ENCODE results near the gene FGF19. TPM values are rescaled to one million over a fixed set of nuclear protein-coding genes. Genes with fewer than 3 reads are reported as not detected.

The FGF19 gene, protein sequence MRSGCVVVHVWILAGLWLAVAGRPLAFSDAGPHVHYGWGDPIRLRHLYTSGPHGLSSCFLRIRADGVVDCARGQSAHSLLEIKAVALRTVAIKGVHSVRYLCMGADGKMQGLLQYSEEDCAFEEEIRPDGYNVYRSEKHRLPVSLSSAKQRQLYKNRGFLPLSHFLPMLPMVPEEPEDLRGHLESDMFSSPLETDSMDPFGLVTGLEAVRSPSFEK
- total RNA-seq (not detected), polyA plus RNA-seq (ENCODE audit: insufficient read length in 6 of 6) (under 1 TPM in 2 of 6 donors, not detected in 4; 0.06 to 0.08 TPM)
- long read RNA-seq, donor 1: 0 reads
- long read RNA-seq, donor 2: 0 reads
- long read RNA-seq, donor 3: 0 reads
- long read RNA-seq, donor 4: 0 reads
- long read RNA-seq, donor 5: 0 reads
- long read RNA-seq, donor 6: 0 reads
- long read RNA-seq, donor 7: 0 reads
- long read RNA-seq, donor 8: 0 reads
- long read RNA-seq, donor 9: 0 reads
- long read RNA-seq, donor 10: 0 reads
- long read RNA-seq, donor 11: 0 reads
- long read RNA-seq, donor 12: 0 reads

DNA sequence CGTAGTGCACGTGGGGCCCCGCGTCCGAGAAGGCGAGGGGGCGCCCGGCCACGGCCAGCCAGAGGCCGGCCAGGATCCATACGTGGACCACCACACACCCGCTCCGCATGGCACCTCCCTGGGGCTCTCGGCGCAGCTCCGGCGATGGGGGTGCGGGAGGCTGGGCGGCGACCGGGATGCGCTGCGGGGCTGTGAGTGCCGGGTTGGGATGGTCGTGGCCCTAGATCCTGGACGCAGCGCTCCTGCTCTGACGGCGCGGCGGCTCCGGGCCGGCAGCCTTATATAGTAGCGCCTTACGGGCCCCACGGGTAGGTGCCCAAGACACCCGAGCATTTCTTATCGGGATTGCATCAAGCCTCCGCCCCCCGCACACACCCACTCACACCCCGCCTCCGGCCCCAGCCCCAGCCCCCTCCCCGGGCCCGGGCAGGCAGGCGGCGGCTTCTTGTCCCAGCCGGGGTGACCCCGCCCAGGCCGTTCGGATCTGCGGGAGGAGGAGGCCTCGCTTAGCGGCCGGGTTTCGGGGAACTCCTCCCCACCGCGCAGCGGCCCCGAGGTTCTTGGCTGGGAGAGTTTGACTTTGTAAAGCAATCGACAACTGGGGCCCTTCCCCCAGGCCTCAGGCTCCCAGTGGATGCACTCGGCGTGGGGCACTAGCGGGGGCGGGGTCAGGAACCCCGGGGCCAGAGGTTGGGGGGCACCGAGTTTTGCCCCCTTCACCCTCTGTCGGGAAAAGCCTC is at the start of gene FGF19:
TSS of gene FGF19 (minus strand) at position 255 of the 740 bp plus-strand sequence. CDS start at position 109, 146 bp downstream.
- H3K27me3 ChIP-seq: peaks cover 65 to 96% of the 10 kb centered on the region in 2 donors
- H3K27ac ChIP-seq: no peak within 1 kb of the TSS
- intact Hi-C loops (cut with DNase I): no loop called here
- ATAC-seq (no peak), DNase-seq (no peak)
- no peak within 1 kb of the TSS for H3K4me3 ChIP-seq
- H3K36me3 ChIP-seq: no peaks in the 10 kb centered on the region
- no peak for TF ChIP-seq CTCF (IDR thresholded peaks at IDR 0.05)
- peaks cover 4 to 20% of the 10 kb centered on the region in 2 donors for H3K4me1 ChIP-seq
- no peaks in the 10 kb centered on the region for H3K9me3 ChIP-seq

GRCh38 chr11:69752890-69753289 is 49.1 kb upstream of the FGF19 start:
- Histone ChIP-seq H3K36me3 (no peaks in the 10 kb centered on the region), H3K9me3 (no peaks in the 10 kb centered on the region), H3K4me3 (no peak overlapping the region), H3K27me3 (peaks cover 0 to 50% of the 10 kb centered on the region in 2 donors), H3K27ac (no peak overlapping the region), H3K4me1 (no peaks in the 10 kb centered on the region)
- no peak for TF ChIP-seq CTCF (IDR thresholded peaks at IDR 0.05)
- DNase-seq: no peak
- intact Hi-C loops (cut with DNase I): no loop called here
- no peak for ATAC-seq

GRCh38 chr11:69750875-69751597 is 47.2 kb upstream of the FGF19 start:
- Histone ChIP-seq H3K27me3 (peaks cover 0 to 69% of the 10 kb centered on the region in 2 donors), H3K9me3 (no peaks in the 10 kb centered on the region), H3K36me3 (no peaks in the 10 kb centered on the region), H3K4me3 (no peak overlapping the region), H3K27ac (no peak overlapping the region), H3K4me1 (no peaks in the 10 kb centered on the region)
- no peak for TF ChIP-seq CTCF (IDR thresholded peaks at IDR 0.05)
- intact Hi-C loops (cut with DNase I): no loop called here
- ATAC-seq: no peak
- peak in 1 of 4 donors; percentile 72 for DNase-seq

- no peak overlapping the region for H3K27ac ChIP-seq
- ATAC-seq (no peak), DNase-seq (no peak)
- no peaks in the 10 kb centered on the region for H3K4me1 ChIP-seq
- peaks cover 0 to 76% of the 10 kb centered on the region in 2 donors for H3K27me3 ChIP-seq
- H3K36me3 ChIP-seq: no peaks in the 10 kb centered on the region
- TF ChIP-seq CTCF (IDR thresholded peaks at IDR 0.05): no peak
- no peaks in the 10 kb centered on the region for H3K9me3 ChIP-seq
- H3K4me3 ChIP-seq: no peak overlapping the region
- intact Hi-C loops (cut with DNase I): no loop called here
Observed at GRCh38 chr11:69750108-69750850, 46.5 kb upstream of the FGF19 start.

Measured in left lung (tissue), 14 donors.